HepG2 (cell line): Measurements from ENCODE around the gene SCRT2. TPM values are rescaled to one million over a fixed set of nuclear protein-coding genes. Genes with fewer than 3 reads are reported as not detected.

ENCODE experiments used
- ATAC-seq: fragments of 200-7000 bp; cut with Tn5 transposase; 3 replicates; pipeline ENCODE4 v1.9.1; 2020; ENCODE audit warnings: mild to moderate bottlenecking, moderate library complexity
- BruUV-seq: library from RNA; stranded (reverse); fragments of 400-500 nt; replicated peaks from 2 replicates; lab custom pipeline; 2021; lab: Mats Ljungman, UMichigan
- CTCF ChIA-PET: fragments of 300-600 bp; formaldehyde crosslinking; extraction: SDS; loops from one replicate; lab custom pipeline; 2021; ENCODE audit warnings: low total read pairs, inconsistent platforms, low intra/inter-chr PET ratio; lab: Yijun Ruan, JAX
- POLR2A ChIA-PET: fragments of 350-600 bp; sonication (Branson Sonifier 250); formaldehyde crosslinking; loops from one replicate; lab custom pipeline; 2020; ENCODE audit warnings: antibody characterized with exemption, inconsistent platforms; lab: Yijun Ruan, JAX
- DNase-seq: peaks from one replicate; pipeline ENCODE4 v3.0.0-alpha.2; 2015; ENCODE audit warnings: low spot score
- FAIRE-seq: peaks from 3 replicates; lab custom pipeline; 2011; peaks lifted over from hg19 to GRCh38; lab: Jason Lieb, UNC
- H2AFZ ChIP-seq: one replicate; pipeline ENCODE4 v1.6.1; 2011; ENCODE audit warnings: low read length, inconsistent platforms
- H3K27ac ChIP-seq: fragments of 300-600 bp; 3 replicates; pipeline ENCODE4 v1.8.0; 2011; ENCODE audit warnings: mixed run types, mild to moderate bottlenecking, mixed read lengths, low read length, inconsistent platforms; ENCODE audit not compliant: insufficient read depth; ENCODE audit errors: extremely low read length
- H3K27me3 ChIP-seq, 2 experiments: fragments of 200-600 bp in 1 of 2; 2 replicates in 1 of 2; 3 replicates in 1 of 2; pipeline versions ENCODE4 v1.6.0 to v1.8.0; 2011; ENCODE audit warnings: low read length in 2 of 2, mild to moderate bottlenecking in 2 of 2, moderate library complexity in 2 of 2, inconsistent platforms in 1 of 2; ENCODE audit not compliant: insufficient read depth in 2 of 2, control insufficient read depth in 1 of 2
- H3K36me3 ChIP-seq, 2 experiments: fragments of 200-600 bp in 1 of 2; replicated peaks in 1 of 2; 2 replicates in 1 of 2; 3 replicates in 1 of 2; pipeline versions ENCODE4 v1.5.1 to v1.8.0; 2011; ENCODE audit warnings: low read length in 2 of 2, inconsistent platforms in 1 of 2; ENCODE audit not compliant: insufficient read depth in 2 of 2, control insufficient read depth in 1 of 2
- H3K4me1 ChIP-seq: 2 replicates; pipeline ENCODE4 v1.5.1; 2012; ENCODE audit warnings: low read length, inconsistent platforms; ENCODE audit not compliant: insufficient read depth
- H3K4me2 ChIP-seq: 2 replicates; pipeline ENCODE4 v1.6.0; 2011; ENCODE audit warnings: low read depth, low read length, inconsistent platforms
- H3K4me3 ChIP-seq, 3 experiments: fragments of 200-600 bp in 1 of 3; sonication (generic), shearing (Covaris generic) in 1 of 3; replicated peaks in 1 of 3; 2 replicates each; pipeline ENCODE4 v1.5.1; 2011 to 2016; ENCODE audit warnings: low read length in 3 of 3, inconsistent platforms in 2 of 3, low read depth in 2 of 3, mild to moderate bottlenecking in 2 of 3, control low read depth in 1 of 3, mixed read lengths in 1 of 3; ENCODE audit not compliant: insufficient read depth in 1 of 3
- H3K79me2 ChIP-seq: one replicate; pipeline ENCODE4 v1.6.1; 2011; ENCODE audit warnings: low read length, inconsistent platforms; ENCODE audit not compliant: insufficient read depth
- H3K9ac ChIP-seq: 2 replicates; pipeline ENCODE4 v1.6.0; 2011; ENCODE audit warnings: mild to moderate bottlenecking, low read depth, low read length, inconsistent platforms; ENCODE audit not compliant: insufficient read depth
- H3K9me3 ChIP-seq: 2 replicates; pipeline ENCODE4 v1.5.1; 2012; ENCODE audit warnings: mild to moderate bottlenecking, low read length
- H4K20me1 ChIP-seq: 2 replicates; pipeline ENCODE4 v1.6.0; 2011; ENCODE audit warnings: inconsistent platforms, mild to moderate bottlenecking, low read length, moderate library complexity; ENCODE audit not compliant: insufficient read depth
- ATF5 ChIP-seq: sonication (generic); formaldehyde crosslinking; IDR thresholded peaks from 2 replicates; pipeline ENCODE4 v1.4.0; 2020; ENCODE audit warnings: mild to moderate bottlenecking, low read depth, missing genetic modification reagents
- CBX5 ChIP-seq: sonication (generic); formaldehyde crosslinking; IDR thresholded peaks from 2 replicates; pipeline ENCODE4 v1.4.0; 2020; ENCODE audit warnings: missing genetic modification reagents, borderline replicate concordance
- CEBPG ChIP-seq: IDR thresholded peaks from 2 replicates; pipeline ENCODE4 v1.6.1; 2016
- GABPB1 ChIP-seq: IDR thresholded peaks from 2 replicates; pipeline ENCODE4 v1.6.1; 2016; ENCODE audit warnings: mild to moderate bottlenecking, missing genetic modification reagents, moderate library complexity, missing compliant biosample characterization
- GMEB2 ChIP-seq: IDR thresholded peaks from 2 replicates; pipeline ENCODE4 v1.6.1; 2016; ENCODE audit warnings: missing biosample characterization, missing genetic modification reagents, low read depth
- HMG20B ChIP-seq: conservative IDR thresholded peaks from 2 replicates; pipeline ENCODE4 v1.6.1; 2016; ENCODE audit warnings: missing genetic modification reagents, missing compliant biosample characterization
- HNF1A ChIP-seq, 2 experiments: sonication (generic) in 1 of 2; formaldehyde crosslinking in 1 of 2; IDR thresholded peaks; 2 replicates each; pipeline versions ENCODE4 v1.4.0 to v1.6.1; 2016 to 2020; ENCODE audit warnings: borderline replicate concordance in 1 of 2, low read depth in 1 of 2, mild to moderate bottlenecking in 1 of 2, missing genetic modification reagents in 1 of 2
- KDM5A ChIP-seq: fragments of 200-600 bp; sonication (generic); IDR thresholded peaks from 2 replicates; pipeline ENCODE4 v1.7.0; 2018; ENCODE audit warnings: antibody characterized with exemption, mild to moderate bottlenecking, low read length, borderline replicate concordance
- SMARCE1 ChIP-seq: fragments of 450-650 bp; IDR thresholded peaks from 2 replicates; pipeline ENCODE4 v1.6.1; 2017; ENCODE audit warnings: borderline replicate concordance
- TRIM24 ChIP-seq: sonication (generic); formaldehyde crosslinking; IDR thresholded peaks from 2 replicates; pipeline ENCODE4 v1.8.0; 2022; ENCODE audit warnings: mild to moderate bottlenecking, missing genetic modification reagents
- ZC3H13 ChIP-seq: sonication (generic); formaldehyde crosslinking; IDR thresholded peaks from 2 replicates; pipeline ENCODE4 v1.8.1; 2023; ENCODE audit warnings: mild to moderate bottlenecking, missing genetic modification reagents, moderate library complexity
- ZNF274 ChIP-seq: sonication (generic); formaldehyde crosslinking; IDR thresholded peaks from 2 replicates; pipeline ENCODE4 v1.5.1; 2020; ENCODE audit warnings: mild to moderate bottlenecking, missing genetic modification reagents
- ZNF513 ChIP-seq: sonication (generic); formaldehyde crosslinking; conservative IDR thresholded peaks from 2 replicates; pipeline ENCODE4 v1.5.0; 2020; ENCODE audit warnings: missing genetic modification reagents
- ZNF83 ChIP-seq: sonication (generic); formaldehyde crosslinking; IDR thresholded peaks from 2 replicates; pipeline ENCODE4 v1.4.0; 2020; ENCODE audit warnings: missing genetic modification reagents, mild to moderate bottlenecking, borderline replicate concordance
- WGBS: methylation state at CpG from one replicate; pipeline ENCODE4 v1.1.6; 2017; ENCODE audit warnings: low lambda C conversion rate; 5-methylcytosine and 5-hydroxymethylcytosine counted together
- in situ Hi-C: cut with HindIII; loops from 2 replicates; pipeline ENCODE4 v1.10.0; 2017; ENCODE audit warnings: low pct_unique_long_range_greater_than_20kb; ENCODE audit not compliant: extremely low pct_ligation_motif_present
- intact Hi-C: fragments of 100-400 bp; cut with micrococcal nuclease; formaldehyde crosslinking; loops from one replicate; pipeline ENCODE4 v1.10.0; 2022; ENCODE audit not compliant: unreplicated experiment
- polyA plus RNA-seq, 8 experiments: library from polyadenylated mRNA; depleted of rRNA in 3 of 8; stranded (reverse) in 7 of 8; unstranded in 1 of 8; fragments of >200 nt; fragmentation: Illumina TruSeq in 4 of 8; extraction: Trizol in 4 of 8; gene quantifications; 2 replicates each; pipeline versions ENCODE4 v1.2.1 to v1.2.3, GENCODE V29; 2011 to 2016; ENCODE audit warnings: low read depth in 4 of 8, missing spikeins in 1 of 8, mixed read lengths in 1 of 8; ENCODE audit not compliant: insufficient read depth in 1 of 8
- total RNA-seq, 5 experiments: library from RNA; depleted of rRNA; stranded (reverse); fragments of >200 nt; fragmentation: Illumina TruSeq; extraction: Trizol; gene quantifications; 2 replicates each; pipeline ENCODE4 v1.2.3, GENCODE V29; 2016; ENCODE audit warnings: low read depth in 1 of 5

The SCRT2 gene
- total and polyA plus RNA-seq, 2 of the 13 experiments (the other 11 are each of a cell fraction or from before 2014, with no cell fraction given) = not detected

- Histone ChIP-seq H3K27me3 (no peaks in the 10 kb centered on the region), H3K27ac (peak overlapping the region; percentile 52), H3K79me2 (peaks cover 3% of the 10 kb centered on the region), H3K9me3 (no peaks in the 10 kb centered on the region), H3K36me3 (peaks cover 11 to 34% of the 10 kb centered on the region in 2 experiments), H3K4me3 (no peak overlapping the region), H2AFZ (no peak overlapping the region), H4K20me1 (peaks cover 7% of the 10 kb centered on the region), H3K4me2 (peak overlapping the region; percentile 5; the same call in 1 of the 2 replicates), H3K4me1 (peaks cover 49% of the 10 kb centered on the region), H3K9ac (no peak overlapping the region)
- no TSS peak for BruUV-seq
- intact Hi-C loops (loop anchor here (5.0 kb wide), 2 partner anchors 105 to 285 kb away; partner anchors contain the start of gene CSNK2A1), in situ Hi-C loops (loop anchor here (5.0 to 10.0 kb wide), 2 partner anchors 85 to 292 kb away; no protein-coding TSS in a partner anchor)
- CTCF ChIA-PET = interaction anchor here (3.0 kb wide), 1 partner anchor 85 kb away, joined by 36 read pairs; no protein-coding TSS in a partner anchor
- ATAC-seq (no peak), DNase-seq (no peak), FAIRE-seq (no peak)
- WGBS = 92% methylated on average over 2 of the region's 2 CpGs
- POLR2A ChIA-PET = interaction anchor here (0.7 to 2.6 kb wide), 7 partner anchors 28 to 285 kb away, joined by 3 to 19 read pairs (median 4); partner anchors contain the start of genes CSNK2A1, RBCK1 and SCRT2
- no peak for TF ChIP-seq HNF1A (IDR thresholded peaks at IDR 0.05; ENCODE audit: low read depth)
- TF ChIP-seq HNF1A (CRISPR knock-in tag; IDR thresholded peaks at IDR 0.05; ENCODE audit: borderline replicate concordance) = 0 out of 2 replicates have a peak, but pooled peaks have one; percentile 26
- TF ChIP-seq ZNF513 (CRISPR knock-in tag) = 0 out of 2 replicates have a peak, but pooled peaks have one; percentile 12
- TF ChIP-seq ATF5 (CRISPR knock-in tag) = no peak
- TF ChIP-seq KDM5A = no peak
- no peak for TF ChIP-seq ZNF274 (CRISPR knock-in tag)
- TF ChIP-seq CBX5 = 0 out of 2 replicates have a peak, but pooled peaks have one; percentile 21
- TF ChIP-seq TRIM24 (CRISPR knock-in tag) = no peak
- TF ChIP-seq GABPB1 (CRISPR knock-in tag) = peak; percentile 17; the same call in 1 of the 2 replicates
- 0 out of 2 replicates have a peak, but pooled peaks have one; percentile 3 for TF ChIP-seq HMG20B
- TF ChIP-seq ZNF83 (CRISPR knock-in tag) = no peak
- no peak for TF ChIP-seq SMARCE1
- no peak for TF ChIP-seq GMEB2 (CRISPR knock-in tag)
- peak; percentile 44; the same call in 1 of the 2 replicates for TF ChIP-seq ZC3H13
- TF ChIP-seq CEBPG (CRISPR knock-in tag) = peak; percentile 0; the same call in 1 of the 2 replicates
Observed at GRCh38 chr20:646868-647233, 28.8 kb downstream of the SCRT2 start.
